ENCODE results near the gene ATP9B. TPM values are rescaled to one million over a fixed set of nuclear protein-coding genes. Genes with fewer than 3 reads are reported as not detected.
"Not testable (repeated sequence)": the region's sequence is repeated elsewhere in the genome, so short reads cannot be mapped to it uniquely, and the experiment has no call there.

ATP9B gene
- total RNA-seq, 1 donor = 35.4 TPM

DNA sequence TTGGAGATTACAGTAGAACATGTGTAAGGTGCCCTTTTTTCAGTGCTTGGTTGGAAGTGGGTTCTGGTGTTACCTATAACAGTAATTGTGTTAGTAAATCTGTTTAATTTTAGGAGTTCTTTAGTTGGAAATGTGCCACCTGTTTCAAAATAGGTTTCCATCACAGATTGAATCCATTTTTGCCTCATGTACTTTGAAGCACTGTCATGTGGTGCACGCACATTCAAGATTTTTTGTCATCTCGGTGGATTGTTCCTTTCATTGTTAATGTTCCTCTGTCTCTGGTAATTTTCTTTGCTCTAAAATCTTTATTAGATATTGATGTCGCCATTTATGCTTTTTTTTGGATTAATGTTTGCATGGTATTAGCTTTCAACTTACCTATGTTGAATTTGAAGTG, 1.3 kb downstream of the ATP9B start:
- TF ChIP-seq, protein P1, sequence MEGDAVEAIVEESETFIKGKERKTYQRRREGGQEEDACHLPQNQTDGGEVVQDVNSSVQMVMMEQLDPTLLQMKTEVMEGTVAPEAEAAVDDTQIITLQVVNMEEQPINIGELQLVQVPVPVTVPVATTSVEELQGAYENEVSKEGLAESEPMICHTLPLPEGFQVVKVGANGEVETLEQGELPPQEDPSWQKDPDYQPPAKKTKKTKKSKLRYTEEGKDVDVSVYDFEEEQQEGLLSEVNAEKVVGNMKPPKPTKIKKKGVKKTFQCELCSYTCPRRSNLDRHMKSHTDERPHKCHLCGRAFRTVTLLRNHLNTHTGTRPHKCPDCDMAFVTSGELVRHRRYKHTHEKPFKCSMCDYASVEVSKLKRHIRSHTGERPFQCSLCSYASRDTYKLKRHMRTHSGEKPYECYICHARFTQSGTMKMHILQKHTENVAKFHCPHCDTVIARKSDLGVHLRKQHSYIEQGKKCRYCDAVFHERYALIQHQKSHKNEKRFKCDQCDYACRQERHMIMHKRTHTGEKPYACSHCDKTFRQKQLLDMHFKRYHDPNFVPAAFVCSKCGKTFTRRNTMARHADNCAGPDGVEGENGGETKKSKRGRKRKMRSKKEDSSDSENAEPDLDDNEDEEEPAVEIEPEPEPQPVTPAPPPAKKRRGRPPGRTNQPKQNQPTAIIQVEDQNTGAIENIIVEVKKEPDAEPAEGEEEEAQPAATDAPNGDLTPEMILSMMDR (IDR thresholded peaks at IDR 0.05; ENCODE audit: insufficient read depth, low read depth, low read length) = no peak
- peak overlapping the region; percentile 87 for H3K4me3 ChIP-seq (ENCODE audit: low read depth, low read length)
- no peak for DNase-seq (ENCODE audit: low read depth)

DNA sequence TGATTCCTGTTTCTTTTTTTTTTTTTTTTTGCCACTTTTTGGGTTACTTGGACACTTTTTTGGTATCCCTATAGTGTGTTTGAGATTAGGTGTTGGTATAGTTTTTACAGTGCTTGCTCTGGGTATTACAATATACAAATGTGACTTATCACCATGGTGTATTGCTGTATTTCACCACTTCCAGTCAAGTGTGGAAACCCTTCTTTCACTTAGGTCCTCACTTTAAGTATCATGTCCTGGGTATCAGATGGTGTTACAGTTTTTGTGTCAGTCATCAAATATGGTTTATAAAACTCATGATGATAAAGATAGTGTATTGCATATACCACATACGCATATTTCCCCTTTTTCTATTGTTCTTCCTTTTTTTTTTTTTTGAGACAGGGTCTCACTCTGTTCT, 1.8 kb downstream of the ATP9B start:
- DNase-seq (ENCODE audit: low read depth) = no peak
- TF ChIP-seq, protein P1 (IDR thresholded peaks at IDR 0.05; ENCODE audit: insufficient read depth, low read depth, low read length) = no peak
- H3K4me3 ChIP-seq (ENCODE audit: low read depth, low read length) = no peak overlapping the region

DNA sequence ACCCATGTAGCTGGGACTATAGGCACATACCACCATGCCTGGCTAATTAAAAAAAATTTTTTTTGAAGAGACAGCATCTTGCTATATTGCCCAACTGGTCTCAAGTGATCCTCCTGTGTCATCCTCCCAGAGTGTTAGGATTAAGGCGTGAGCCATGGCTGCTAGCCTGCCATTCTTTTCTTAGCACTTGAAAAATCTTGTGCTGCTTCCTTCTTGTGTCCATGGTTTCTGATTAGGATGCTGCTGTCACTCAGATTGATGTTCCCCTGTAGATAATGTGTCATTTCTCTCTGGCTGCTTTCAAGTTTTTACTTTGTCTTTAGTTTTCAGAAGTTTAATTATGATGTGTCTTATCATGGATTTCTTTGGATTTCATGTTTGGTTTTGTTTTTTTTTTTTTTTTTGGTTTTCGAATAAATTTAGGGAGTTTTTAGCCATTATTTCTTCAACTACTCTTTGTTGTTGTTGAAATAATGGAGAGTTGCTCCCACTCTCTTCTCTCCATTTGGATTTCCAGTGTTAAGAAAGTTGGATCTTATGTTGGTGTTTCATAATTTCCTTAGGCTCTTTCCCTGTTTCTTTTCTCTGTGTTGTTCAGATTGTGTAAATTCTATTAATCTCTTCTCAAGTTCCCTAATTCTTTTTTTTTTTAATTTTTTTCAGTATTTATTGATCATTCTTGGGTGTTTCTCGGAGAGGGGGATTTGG, 2.5 kb downstream of the ATP9B start:
- TF ChIP-seq, protein P1 (IDR thresholded peaks at IDR 0.05; ENCODE audit: insufficient read depth, low read depth, low read length) = no peak
- no peak for DNase-seq (ENCODE audit: low read depth)
- H3K4me3 ChIP-seq (ENCODE audit: low read depth, low read length) = no peak overlapping the region

DNA sequence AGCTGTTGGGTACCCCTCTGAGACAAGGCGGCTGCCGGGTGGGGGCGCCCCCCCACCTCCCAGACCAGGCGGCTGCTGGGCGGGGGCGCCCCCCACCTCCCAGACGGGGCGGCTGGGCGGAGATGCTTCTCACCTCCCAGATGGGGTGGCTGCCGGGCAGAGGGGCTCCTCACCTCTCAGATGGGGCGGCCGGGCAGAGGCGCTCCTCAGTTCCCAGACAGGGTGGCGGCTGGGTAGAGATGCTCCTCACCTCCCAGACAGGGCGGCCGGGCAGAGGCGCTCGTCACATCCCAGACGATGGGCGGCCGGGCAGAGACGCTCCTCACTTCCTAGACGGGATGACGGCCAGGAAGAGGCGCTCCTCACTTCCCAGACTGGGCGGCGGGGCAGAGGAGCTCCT, 3.5 kb downstream of the ATP9B start:
- DNase-seq (ENCODE audit: low read depth); H3K4me3 ChIP-seq (ENCODE audit: low read depth, low read length): not testable (repeated sequence)

DNA sequence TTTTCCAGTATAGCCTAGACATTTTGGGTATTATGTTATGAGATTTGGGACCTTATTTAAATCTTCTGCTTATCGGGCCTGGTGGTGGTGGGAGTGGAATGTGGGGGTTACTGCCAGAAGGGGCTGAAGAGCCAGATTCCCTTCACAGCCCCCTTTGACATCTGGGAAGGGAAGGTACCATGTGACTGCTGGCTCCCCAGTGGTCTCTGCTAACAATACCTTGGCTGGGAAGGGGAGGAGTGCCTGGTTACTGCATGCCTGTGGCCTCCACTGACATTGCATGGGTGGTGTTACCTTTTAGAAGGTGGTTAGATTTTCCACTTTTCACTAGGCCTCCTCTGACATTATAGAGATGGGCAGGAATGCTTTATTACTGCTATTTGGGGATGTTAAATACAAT, 8.0 kb downstream of the ATP9B start:
- H3K4me3 ChIP-seq (ENCODE audit: low read depth, low read length) = no peak overlapping the region
- no peak for DNase-seq (ENCODE audit: low read depth)
- TF ChIP-seq, protein P1 (IDR thresholded peaks at IDR 0.05; ENCODE audit: insufficient read depth, low read depth, low read length) = no peak

DNA sequence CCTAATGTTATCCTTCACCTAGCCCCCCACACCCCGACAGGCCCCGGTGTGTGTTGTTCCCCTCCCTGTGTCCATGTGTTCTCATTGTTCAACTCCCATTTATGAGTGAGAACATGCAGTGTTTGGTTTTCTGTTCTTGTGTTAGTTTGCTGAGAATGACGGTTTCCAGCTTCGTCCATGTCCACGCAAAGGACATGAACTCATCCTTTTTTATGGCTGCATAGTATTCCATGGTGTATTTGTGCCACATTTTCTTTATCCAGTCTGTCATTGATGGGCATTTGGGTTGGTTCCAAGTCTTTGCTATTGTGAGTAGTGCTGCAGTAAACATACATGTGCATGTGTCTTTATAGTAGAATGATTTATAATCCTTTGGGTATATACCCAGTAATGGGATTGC, 9.6 kb downstream of the ATP9B start:
- not testable (repeated sequence) for DNase-seq (ENCODE audit: low read depth); H3K4me3 ChIP-seq (ENCODE audit: low read depth, low read length)

DNA sequence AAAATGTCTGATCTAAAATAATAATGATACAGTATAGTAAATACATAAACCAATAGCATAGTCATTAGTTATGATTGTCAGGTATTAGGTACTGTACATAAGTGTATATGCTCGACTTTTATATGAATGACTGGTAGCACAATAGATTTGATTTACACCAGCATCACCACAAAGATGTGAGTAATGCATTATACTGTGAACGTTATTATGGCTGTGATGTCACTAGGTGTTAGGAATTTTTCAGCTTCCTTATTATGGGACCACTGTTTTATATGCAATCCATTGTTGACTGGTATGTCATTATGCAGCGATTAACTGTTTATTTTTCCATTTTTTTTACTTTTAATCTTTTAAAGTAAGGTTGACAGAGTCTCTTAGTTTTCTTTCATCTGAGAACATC, 23.7 kb downstream of the ATP9B start:
- no peak for DNase-seq (ENCODE audit: low read depth)
- H3K4me3 ChIP-seq (ENCODE audit: low read depth, low read length) = no peak overlapping the region
- TF ChIP-seq, protein P1 (IDR thresholded peaks at IDR 0.05; ENCODE audit: insufficient read depth, low read depth, low read length) = no peak

DNA sequence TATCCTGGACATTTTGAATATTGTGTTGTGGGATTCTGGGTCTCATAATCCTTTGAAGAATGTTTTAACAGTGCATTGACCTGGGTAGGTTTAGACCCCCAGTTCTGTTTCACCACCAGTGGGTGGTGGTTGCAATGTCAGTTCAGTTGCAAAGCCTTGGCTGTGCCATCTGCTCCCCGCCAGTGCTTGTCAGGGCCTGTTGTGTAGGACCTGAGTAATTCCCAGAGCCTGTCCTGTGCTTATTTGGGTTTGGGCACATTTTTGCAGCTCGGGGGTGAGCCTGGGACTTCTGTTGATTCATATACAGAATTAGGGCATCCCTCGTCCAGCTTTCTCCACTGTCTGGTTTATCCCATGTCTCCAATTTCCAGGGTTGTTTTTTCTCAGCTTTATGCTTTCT, 24.8 kb downstream of the ATP9B start:
- TF ChIP-seq, protein P1 (IDR thresholded peaks at IDR 0.05; ENCODE audit: insufficient read depth, low read depth, low read length) = no peak
- H3K4me3 ChIP-seq (ENCODE audit: low read depth, low read length) = no peak overlapping the region

More for the DNA sequence above, 24.8 kb downstream of the ATP9B start:
- DNase-seq (ENCODE audit: low read depth) = no peak

Data from fibroblast of villous mesenchyme (primary cell).